Measurements from ENCODE around the gene ATP23. TPM values are rescaled to one million over a fixed set of nuclear protein-coding genes. Genes with fewer than 3 reads are reported as not detected.

ATP23 gene
- polyA plus RNA-seq, 1 donor (not counting 4 experiments of a cell fraction or from before 2014, with no cell fraction given), result 12.2 TPM

DNA sequence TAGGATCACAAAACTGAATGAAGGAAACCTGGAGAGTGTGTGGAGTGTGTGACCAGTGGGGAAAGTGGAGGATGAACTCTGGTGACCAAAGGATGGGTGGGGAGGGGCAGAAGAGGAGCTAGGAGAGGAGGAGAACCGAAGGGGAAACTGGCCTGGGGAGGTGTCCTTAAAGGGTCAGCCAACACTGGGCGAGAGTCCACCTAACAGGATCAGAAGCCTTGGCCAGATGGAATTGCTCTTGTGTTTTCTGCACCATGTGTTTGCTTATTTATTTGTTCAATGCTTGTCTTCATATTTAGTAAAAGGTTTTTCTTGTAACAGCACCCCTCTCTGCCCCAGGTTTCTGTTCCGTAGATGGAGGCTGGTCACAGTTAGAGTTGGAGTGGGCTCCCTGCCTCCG lies 34.5 kb upstream of the ATP23 start:
- FAIRE-seq (no peak), DNase-seq (ENCODE audit: low read depth, low spot score) (no peak)
- no peaks in the 10 kb centered on the region for H3K79me2 ChIP-seq (ENCODE audit: control insufficient read depth, insufficient read depth, low read length)
- H3K4me2 ChIP-seq (ENCODE audit: control insufficient read depth, extremely low read depth, insufficient read depth, low read depth, low read length), result no peak overlapping the region
- no peak overlapping the region for H3K27ac ChIP-seq (ENCODE audit: control insufficient read depth, insufficient read depth, low read length)
- no peaks in the 10 kb centered on the region for H4K20me1 ChIP-seq (ENCODE audit: control insufficient read depth, extremely low read depth, insufficient read depth, low read length)
- no peaks in the 10 kb centered on the region for H3K9me3 ChIP-seq (ENCODE audit: control insufficient read depth, low read depth, low read length)
- no peaks in the 10 kb centered on the region for H3K36me3 ChIP-seq (ENCODE audit: control insufficient read depth in 2 of 2, extremely low read depth in 1 of 2, insufficient read depth in 2 of 2, low read length in 2 of 2)
- dilution Hi-C loops (cut with MboI; ENCODE audit: extremely low pct_ligation_motif_present, low sequenced_read_pairs), result no loop called here
- no peak overlapping the region for H3K9ac ChIP-seq (ENCODE audit: control insufficient read depth, extremely low read depth, insufficient read depth, low read length)
- H3K4me3 ChIP-seq (ENCODE audit: control insufficient read depth in 2 of 3, extremely low read depth in 1 of 3, insufficient read depth in 2 of 3, low read depth in 1 of 3, low read length in 3 of 3), result no peak overlapping the region
- no peak overlapping the region for H2AFZ ChIP-seq (ENCODE audit: control insufficient read depth, low read length)
- no peaks in the 10 kb centered on the region for H3K27me3 ChIP-seq (ENCODE audit: control insufficient read depth, extremely low read depth, insufficient read depth, low read length)
- TF ChIP-seq, protein P1, sequence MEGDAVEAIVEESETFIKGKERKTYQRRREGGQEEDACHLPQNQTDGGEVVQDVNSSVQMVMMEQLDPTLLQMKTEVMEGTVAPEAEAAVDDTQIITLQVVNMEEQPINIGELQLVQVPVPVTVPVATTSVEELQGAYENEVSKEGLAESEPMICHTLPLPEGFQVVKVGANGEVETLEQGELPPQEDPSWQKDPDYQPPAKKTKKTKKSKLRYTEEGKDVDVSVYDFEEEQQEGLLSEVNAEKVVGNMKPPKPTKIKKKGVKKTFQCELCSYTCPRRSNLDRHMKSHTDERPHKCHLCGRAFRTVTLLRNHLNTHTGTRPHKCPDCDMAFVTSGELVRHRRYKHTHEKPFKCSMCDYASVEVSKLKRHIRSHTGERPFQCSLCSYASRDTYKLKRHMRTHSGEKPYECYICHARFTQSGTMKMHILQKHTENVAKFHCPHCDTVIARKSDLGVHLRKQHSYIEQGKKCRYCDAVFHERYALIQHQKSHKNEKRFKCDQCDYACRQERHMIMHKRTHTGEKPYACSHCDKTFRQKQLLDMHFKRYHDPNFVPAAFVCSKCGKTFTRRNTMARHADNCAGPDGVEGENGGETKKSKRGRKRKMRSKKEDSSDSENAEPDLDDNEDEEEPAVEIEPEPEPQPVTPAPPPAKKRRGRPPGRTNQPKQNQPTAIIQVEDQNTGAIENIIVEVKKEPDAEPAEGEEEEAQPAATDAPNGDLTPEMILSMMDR (optimal IDR thresholded peaks at IDR 0.05 in 1 of 3, IDR thresholded peaks at IDR 0.05 in 1 of 3, conservative IDR thresholded peaks at IDR 0.05 in 1 of 3; ENCODE audit: extremely low read depth in 1 of 3, insufficient read depth in 2 of 3, low read length in 3 of 3), result no peak
- TF ChIP-seq EZH2 (IDR thresholded peaks at IDR 0.05; ENCODE audit: low read length), result no peak
- peaks cover 5% of the 10 kb centered on the region for H3K4me1 ChIP-seq (ENCODE audit: control insufficient read depth, extremely low read depth, insufficient read depth, low read length)
- no peaks in the 10 kb centered on the region for H3K9me1 ChIP-seq (ENCODE audit: control insufficient read depth, extremely low read depth, insufficient read depth, low read length)

DNA sequence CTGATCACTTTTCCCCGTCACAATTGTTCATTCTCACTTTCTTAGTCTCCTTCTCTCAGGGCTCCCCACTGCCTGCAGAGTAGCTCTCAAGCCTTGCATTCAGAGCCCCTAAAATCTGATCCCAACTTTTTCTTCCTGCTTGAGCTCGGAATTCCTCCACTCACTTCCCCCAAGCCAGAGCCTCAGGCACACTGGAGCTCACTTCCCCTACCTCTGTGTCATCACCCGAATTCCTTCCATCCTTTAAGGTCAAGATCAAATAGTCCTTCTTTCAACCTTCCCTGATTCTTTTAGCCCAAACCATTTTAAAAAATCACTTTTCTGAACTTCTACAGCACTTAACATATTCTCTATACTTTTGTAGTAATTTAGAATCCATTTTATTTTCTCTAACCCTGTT lies 34.1 kb upstream of the ATP23 start:
- Histone ChIP-seq H3K9ac (ENCODE audit: control insufficient read depth, extremely low read depth, insufficient read depth, low read length) (no peak overlapping the region), H3K4me2 (ENCODE audit: control insufficient read depth, extremely low read depth, insufficient read depth, low read depth, low read length) (no peak overlapping the region), H2AFZ (ENCODE audit: control insufficient read depth, low read length) (no peak overlapping the region), H3K9me1 (ENCODE audit: control insufficient read depth, extremely low read depth, insufficient read depth, low read length) (no peaks in the 10 kb centered on the region), H3K36me3 (ENCODE audit: control insufficient read depth in 2 of 2, extremely low read depth in 1 of 2, insufficient read depth in 2 of 2, low read length in 2 of 2) (no peaks in the 10 kb centered on the region), H3K79me2 (ENCODE audit: control insufficient read depth, insufficient read depth, low read length) (no peaks in the 10 kb centered on the region), H3K4me1 (ENCODE audit: control insufficient read depth, extremely low read depth, insufficient read depth, low read length) (peaks cover 5% of the 10 kb centered on the region), H3K9me3 (ENCODE audit: control insufficient read depth, low read depth, low read length) (no peaks in the 10 kb centered on the region), H3K27me3 (ENCODE audit: control insufficient read depth, extremely low read depth, insufficient read depth, low read length) (no peaks in the 10 kb centered on the region), H4K20me1 (ENCODE audit: control insufficient read depth, extremely low read depth, insufficient read depth, low read length) (no peaks in the 10 kb centered on the region), H3K4me3 (ENCODE audit: control insufficient read depth in 2 of 3, extremely low read depth in 1 of 3, insufficient read depth in 2 of 3, low read depth in 1 of 3, low read length in 3 of 3) (no peak overlapping the region), H3K27ac (ENCODE audit: control insufficient read depth, insufficient read depth, low read length) (no peak overlapping the region)
- TF ChIP-seq EZH2 (IDR thresholded peaks at IDR 0.05; ENCODE audit: low read length), result no peak
- TF ChIP-seq, protein P1 (optimal IDR thresholded peaks at IDR 0.05 in 1 of 3, IDR thresholded peaks at IDR 0.05 in 1 of 3, conservative IDR thresholded peaks at IDR 0.05 in 1 of 3; ENCODE audit: extremely low read depth in 1 of 3, insufficient read depth in 2 of 3, low read length in 3 of 3), result no peak
- dilution Hi-C loops (cut with MboI; ENCODE audit: extremely low pct_ligation_motif_present, low sequenced_read_pairs), result no loop called here
- FAIRE-seq (no peak), DNase-seq (ENCODE audit: low read depth, low spot score) (no peak)

All from keratinocyte (primary cell).